Stomach (tissue), 4 donors: ENCODE measurements around the gene BTBD6.

Source experiments
- EP300 ChIP-seq: sonication (generic); formaldehyde crosslinking; IDR thresholded peaks from one replicate; pipeline ENCODE4 v1.6.1; 2017; ENCODE audit warnings: antibody characterized with exemption
- POLR2A ChIP-seq, 4 donors: fragments of 450-650 bp; IDR thresholded peaks; one replicate each; pipeline ENCODE4 v1.6.1; 2016; ENCODE audit warnings: antibody characterized with exemption in 4 of 4, control low read depth in 2 of 4, mild to moderate bottlenecking in 1 of 4, moderate library complexity in 1 of 4
- POLR2AphosphoS5 ChIP-seq, 3 donors: sonication (generic); formaldehyde crosslinking; IDR thresholded peaks; one replicate each; pipeline ENCODE4 v1.6.1; 2016; ENCODE audit warnings: antibody characterized with exemption in 3 of 3
- TF ChIP-seq, protein P1 (sequence below), 7 experiments: fragments of 450-650 bp in 4 of 7; fragments of 200-600 bp in 3 of 7; sonication (generic) in 3 of 7; IDR thresholded peaks; one replicate each; pipeline ENCODE4 v1.5.1; 2016 to 2019; ENCODE audit warnings: antibody characterized with exemption in 7 of 7, control low read depth in 2 of 7, mild to moderate bottlenecking in 1 of 7

DNA sequence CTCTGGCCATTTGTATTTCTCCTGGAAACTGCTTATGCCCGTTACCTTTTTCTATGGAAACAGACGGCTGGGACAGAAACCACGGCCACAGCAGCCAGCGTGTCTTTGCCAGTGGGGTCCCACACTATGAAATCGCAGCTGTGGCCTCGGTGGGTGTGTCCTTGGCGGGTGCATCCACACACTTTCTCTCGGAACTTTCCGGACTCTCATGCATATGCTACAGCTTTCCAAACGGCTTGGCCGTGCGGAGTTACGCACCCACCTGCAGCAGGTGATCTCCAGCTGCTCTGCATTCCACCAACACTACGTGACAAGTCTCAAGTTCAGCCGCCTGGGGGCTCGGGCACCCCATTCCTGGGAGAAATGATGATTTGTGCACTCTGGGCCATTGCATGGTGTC lies 1.3 kb upstream of the BTBD6 start:
- TF ChIP-seq POLR2A (IDR thresholded peaks at IDR 0.05) (no peak), POLR2AphosphoS5 (IDR thresholded peaks at IDR 0.05) (no peak), EP300 (no peak)
- TF ChIP-seq, protein P1, sequence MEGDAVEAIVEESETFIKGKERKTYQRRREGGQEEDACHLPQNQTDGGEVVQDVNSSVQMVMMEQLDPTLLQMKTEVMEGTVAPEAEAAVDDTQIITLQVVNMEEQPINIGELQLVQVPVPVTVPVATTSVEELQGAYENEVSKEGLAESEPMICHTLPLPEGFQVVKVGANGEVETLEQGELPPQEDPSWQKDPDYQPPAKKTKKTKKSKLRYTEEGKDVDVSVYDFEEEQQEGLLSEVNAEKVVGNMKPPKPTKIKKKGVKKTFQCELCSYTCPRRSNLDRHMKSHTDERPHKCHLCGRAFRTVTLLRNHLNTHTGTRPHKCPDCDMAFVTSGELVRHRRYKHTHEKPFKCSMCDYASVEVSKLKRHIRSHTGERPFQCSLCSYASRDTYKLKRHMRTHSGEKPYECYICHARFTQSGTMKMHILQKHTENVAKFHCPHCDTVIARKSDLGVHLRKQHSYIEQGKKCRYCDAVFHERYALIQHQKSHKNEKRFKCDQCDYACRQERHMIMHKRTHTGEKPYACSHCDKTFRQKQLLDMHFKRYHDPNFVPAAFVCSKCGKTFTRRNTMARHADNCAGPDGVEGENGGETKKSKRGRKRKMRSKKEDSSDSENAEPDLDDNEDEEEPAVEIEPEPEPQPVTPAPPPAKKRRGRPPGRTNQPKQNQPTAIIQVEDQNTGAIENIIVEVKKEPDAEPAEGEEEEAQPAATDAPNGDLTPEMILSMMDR (IDR thresholded peaks at IDR 0.05) = no peak
